CD4-positive, alpha-beta T cell treated with Interferon gamma for 1 hour (primary cell): ENCODE measurements around the gene SMC1A.

Experiments
- DNase-seq: peaks from one replicate; pipeline ENCODE4 v3.0.0-alpha.2; 2020

Gene SMC1A

DNA sequence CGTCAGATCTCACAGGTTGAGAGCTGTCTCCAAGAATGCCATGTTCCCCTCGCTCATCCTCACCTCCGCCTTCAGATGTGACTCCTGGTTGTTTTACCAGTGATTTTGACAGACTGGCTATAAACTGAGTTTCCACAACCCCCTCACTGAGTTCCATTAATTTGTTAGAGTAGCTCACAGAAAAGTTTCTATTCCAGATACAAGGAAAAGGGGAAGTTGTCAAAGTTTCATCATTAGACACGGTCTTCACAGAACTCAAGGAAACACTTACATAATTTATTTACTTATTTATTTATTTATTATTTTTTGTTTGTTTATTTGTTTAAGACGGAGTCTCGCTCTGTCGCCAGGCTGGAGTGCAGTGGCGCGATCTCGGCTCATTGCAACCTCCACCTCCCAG, 85.4 kb downstream of the SMC1A start:
- DNase-seq = no peak

DNA sequence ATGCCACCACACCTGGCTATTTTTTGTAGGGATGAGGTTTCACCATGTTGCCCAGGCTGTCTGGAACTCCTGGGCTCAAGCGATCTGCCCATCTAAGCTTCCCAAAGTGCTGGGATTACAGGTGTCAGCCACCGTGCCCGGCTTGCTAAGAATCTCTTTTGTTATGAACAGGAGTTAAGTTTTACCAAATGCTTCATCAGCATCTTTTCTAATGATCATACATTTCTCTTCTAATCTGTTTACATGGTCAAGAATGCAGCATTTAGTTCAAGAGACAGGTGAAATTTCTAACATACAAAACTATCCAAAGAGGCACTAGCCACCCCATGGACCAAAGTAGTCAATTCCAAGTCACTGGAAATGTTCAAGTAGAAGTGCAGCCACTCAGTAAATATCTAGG, 88.6 kb downstream of the SMC1A start:
- DNase-seq = no peak

DNA sequence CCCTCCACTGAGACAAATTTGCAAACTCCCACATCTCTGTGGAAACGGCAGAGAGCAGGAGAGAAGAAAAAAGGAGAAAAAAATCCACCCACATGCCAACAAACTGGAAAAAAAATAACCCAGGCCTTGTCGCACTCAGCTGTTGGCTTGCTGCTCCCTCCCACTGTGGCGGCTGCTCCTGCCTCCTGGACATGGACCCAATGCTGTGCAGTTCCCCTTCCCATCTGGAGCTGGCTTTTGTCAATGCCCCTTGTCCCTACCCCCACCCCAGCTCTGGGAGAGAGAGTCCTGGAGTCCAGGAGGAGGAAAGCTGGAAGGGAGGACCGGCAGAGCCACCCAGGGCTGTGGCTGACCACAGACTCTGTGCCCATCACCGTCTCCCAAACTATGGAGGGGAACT, 90.2 kb downstream of the SMC1A start:
- DNase-seq = no peak

DNA sequence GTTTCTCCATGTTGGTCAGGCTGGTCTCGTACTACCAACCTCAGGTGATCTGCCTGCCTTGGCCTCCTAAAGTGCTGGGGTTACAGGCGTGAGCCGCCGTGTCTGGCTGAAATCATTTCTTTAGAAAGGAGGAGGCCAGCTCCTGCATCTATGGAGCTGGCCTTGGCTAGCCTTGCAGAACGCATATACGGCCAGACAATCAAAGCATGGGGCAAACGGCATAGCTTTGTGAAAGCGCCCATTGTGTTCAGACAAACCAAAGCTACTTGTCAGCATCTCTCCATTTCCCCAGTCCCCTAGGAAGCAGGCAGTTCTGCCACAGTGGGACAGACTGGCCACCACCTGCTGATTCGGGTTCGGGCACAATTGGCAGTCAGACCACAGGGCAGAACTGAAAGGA, 92.1 kb downstream of the SMC1A start:
- DNase-seq = no peak

DNA sequence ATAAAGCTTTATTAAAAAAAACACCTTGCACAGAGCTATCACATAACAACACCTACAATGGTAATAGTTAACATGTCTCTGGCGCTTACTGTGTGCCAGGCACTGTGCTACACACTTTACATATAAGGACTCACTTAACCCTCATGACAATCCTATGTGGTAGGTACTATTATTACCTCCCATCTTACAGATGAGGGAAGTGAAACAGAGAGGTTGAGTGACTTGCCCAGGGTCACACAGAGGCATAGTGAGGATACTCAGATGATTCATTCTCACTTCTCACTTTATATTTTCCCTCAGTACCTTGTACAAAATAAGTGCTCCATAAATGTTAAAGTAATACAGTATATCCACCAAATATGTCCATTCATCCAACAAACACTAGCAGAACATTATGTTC, 97.7 kb downstream of the SMC1A start:
- no peak for DNase-seq
